Stimulated activated CD4-positive, alpha-beta T cell treated with anti-CD3 and anti-CD28 coated beads, Interleukin-2, amount 100 ng/mL, for 4 hours (primary cell): Measurements from ENCODE around the gene CLNS1A.
"Not testable (repeated sequence)": the region's sequence is repeated elsewhere in the genome, so short reads cannot be mapped to it uniquely, and the experiment has no call there.

ENCODE experiments used
- DNase-seq: peaks from one replicate; pipeline ENCODE4 v3.0.0-alpha.2; 2020; ENCODE audit warnings: low read depth

CLNS1A gene, protein sequence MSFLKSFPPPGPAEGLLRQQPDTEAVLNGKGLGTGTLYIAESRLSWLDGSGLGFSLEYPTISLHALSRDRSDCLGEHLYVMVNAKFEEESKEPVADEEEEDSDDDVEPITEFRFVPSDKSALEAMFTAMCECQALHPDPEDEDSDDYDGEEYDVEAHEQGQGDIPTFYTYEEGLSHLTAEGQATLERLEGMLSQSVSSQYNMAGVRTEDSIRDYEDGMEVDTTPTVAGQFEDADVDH

DNA sequence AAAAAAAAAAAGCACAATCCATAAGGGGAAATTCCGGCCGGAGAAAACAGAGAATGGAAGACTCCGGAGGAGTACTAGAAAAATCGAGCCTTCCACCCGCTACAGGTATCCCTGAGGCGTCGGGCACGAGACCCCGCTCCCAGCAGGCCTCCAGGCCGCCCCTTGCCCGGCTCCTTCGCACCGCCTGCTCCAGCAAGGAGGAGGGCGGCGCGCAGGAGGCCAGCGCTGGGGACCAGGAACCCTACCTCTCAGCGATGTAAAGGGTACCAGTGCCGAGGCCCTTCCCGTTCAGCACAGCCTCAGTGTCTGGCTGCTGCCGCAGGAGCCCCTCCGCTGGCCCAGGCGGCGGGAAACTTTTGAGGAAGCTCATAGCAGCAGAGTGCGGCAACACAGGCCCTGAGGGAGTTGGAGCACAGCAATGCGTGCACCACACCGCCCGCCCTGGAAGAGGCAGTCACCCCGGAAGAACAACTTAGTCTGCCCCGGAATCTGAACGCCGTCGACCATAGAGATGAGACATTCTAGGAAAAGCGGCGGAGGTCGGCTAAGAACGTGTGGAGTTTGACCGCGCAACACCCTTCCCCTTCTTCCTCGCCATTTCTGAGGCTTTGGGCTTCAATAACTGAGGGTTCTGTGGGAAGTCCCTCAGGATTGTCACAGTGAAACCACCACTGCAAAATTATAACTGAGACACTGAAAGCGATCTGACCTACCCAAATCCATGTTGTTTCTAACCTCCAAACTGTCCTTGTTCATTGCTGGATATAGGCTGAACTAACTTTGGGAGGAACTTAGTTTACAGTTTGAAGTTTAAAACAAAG is at the start of gene CLNS1A:
Gene CLNS1A (minus strand): TSS at position 450 of the 821 bp plus-strand sequence. CDS start 80 bp downstream, at position 370.
- peak; percentile 70 for DNase-seq

DNA sequence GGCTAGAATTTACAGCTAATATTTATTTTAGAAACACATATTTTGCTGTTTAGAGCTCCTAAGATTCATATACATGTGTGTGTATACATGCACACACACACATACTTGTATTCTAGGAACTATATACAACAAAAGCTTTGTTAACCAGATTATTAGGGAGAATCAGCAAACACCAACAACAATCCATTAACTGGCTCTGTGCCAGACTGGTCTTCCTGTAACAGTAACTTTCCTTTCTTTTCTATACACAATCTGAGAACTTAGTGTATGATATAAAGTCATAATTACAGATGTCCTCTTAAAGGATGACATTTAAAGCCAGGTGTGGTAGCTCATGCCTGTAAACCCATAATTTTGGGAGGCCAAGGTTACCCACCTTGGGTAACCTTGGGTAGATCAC is 49.5 kb upstream of the CLNS1A start:
- no peak for DNase-seq

DNA sequence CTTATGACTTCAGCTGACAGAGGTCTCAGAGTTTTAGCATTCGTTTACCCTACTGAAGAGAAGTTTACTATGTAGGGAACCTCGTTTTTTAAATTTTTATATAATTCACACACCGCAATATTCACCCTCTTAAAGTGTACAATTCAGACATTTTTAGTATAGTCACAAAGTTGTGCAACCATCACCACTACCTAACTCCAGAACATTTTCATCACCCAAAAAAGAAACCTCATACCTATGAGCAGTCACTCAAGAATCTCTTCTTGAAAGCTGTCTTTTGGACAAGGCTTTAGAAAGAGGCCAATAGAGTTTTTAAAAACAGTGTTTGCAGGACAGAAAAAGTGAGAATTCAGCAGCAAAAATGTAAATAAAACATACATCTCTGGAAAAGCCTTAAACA is 39.5 kb upstream of the CLNS1A start:
- DNase-seq: no peak

DNA sequence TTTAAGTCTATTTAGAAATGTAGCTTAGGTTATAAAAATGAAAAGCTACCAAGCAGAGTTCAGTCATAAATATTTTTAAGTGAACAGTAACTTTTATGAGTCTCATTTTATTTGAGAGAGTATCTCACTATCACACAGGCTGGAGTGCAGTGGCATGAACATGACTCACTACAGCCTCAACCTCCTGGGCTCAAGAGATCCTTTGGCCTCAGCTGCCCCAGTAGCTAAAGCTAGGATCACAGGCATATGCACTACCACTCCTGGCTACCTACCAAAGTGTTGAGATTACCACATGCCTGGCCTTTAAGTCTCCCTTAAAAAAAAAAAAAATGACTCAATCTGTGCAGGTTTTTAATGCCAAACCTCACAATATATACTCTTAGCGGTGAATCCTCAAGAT is 34.7 kb upstream of the CLNS1A start:
- no peak for DNase-seq

DNA sequence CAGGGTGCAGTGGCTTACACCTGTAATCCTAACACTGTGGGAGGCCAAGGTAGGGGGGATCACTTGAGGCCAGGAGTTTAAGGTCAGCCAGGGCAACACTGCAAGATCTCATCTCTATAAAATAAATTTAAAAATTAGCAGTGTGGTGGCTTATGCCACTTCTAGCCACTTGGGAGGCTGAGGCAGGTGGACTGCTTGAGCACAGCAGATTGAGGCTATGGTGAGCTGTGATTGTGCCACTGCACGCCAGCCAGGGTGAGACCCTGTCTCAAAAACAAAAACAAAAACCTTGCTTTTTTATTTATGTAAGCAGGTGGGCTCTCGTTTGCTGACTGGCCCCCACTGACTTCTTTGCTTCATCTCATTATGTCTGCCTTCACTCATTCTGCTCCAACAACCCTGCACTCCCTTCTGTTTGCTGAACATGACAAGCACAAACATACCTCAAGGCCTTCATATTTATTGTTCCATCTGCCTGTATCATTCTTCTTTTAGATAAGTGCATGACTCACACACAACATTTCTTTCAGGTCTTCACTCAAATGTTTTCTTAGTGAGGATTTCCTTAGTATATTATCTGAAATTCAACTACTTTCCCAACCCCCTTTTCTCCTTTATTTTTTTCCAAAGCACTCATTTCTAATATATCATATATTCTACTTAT is 32.4 kb upstream of the CLNS1A start:
- DNase-seq: no peak

DNA sequence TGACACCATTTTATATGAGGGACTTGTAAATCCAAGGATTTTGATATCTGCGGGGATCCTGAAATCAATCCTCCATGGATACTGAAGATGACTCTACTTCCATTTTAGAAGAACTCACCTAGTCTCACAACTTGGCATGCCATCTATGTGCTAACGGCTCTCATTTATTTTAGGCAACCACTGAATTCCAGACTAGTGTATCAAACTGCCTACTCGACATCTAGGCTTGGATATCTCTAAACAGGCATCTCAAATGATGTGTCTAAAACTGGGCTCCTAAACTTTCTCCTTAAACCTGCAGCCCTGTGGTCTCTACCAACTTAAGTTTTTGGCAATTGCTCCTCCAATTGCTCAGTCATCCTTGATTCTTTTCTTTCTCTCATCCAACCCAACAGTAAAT is 31.2 kb upstream of the CLNS1A start:
- no peak for DNase-seq

DNA sequence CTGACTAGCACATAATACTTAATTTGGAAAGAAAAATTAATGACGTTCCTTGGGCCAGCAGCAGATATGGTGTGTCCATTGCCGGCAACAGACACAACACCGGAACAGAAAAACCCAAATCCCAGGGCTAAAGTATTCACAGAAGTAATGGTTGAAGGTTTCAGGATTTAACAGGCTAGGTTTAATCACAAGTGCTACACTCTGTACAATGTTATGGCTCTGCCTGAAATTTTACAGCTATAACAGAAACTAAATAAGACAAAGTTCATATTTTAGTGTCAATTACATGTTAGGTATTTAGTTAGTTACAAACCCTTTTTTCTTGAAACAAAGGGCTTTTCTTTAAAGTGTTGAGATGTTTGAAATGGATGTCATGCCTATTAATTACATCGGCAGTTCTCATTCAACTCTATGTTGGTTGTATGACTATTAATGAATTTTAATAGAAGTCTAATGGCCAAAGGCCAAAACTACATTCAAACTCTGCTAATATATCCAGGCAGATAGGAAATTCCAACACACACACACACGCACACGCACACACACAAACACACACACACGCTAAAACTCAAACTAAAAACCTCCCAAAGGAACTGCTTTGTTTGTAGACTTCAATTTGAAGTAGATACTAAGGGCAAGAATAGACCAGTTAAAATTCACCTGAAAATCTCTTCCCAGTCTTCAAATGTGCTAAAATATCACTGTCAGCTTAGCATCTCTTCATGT is 27.8 kb upstream of the CLNS1A start:
- DNase-seq: no peak

DNA sequence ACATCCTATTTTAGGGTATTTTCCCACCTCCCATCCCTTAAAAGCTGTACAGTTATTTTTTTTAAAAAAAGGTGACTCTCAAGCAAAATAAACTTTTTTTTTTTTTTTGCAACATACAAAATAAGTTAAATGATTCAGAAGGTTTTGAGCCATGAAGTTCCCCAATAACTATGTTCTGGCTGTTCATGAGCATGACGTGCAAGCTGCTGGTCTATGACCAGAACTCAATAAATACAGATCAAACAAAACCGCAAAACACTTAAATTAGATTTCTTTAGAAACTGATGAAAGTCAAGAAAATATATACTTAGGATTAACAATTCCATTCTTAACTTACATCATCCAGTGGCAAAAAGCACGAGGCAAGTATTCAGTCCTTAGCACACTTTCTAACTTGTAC is 24.1 kb upstream of the CLNS1A start:
- DNase-seq: no peak

DNA sequence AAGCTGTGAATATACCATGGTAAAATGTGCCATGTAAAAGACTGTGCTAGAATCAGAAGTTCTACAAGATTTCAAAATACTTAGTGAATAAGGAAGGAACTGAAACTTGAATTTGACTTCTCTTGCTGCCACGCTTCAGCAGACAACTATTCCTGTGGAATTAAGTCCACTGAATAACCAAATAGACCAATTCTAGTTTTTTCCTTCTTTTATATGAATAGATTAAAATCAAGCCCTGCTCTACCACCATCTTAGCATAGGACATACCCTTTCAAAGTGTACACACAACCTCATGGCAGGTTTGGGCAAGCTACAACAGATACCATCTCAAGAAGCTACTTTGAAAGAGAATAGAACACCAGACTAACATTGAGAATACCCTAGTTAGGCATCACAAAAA is 23.4 kb upstream of the CLNS1A start:
- DNase-seq: no peak

DNA sequence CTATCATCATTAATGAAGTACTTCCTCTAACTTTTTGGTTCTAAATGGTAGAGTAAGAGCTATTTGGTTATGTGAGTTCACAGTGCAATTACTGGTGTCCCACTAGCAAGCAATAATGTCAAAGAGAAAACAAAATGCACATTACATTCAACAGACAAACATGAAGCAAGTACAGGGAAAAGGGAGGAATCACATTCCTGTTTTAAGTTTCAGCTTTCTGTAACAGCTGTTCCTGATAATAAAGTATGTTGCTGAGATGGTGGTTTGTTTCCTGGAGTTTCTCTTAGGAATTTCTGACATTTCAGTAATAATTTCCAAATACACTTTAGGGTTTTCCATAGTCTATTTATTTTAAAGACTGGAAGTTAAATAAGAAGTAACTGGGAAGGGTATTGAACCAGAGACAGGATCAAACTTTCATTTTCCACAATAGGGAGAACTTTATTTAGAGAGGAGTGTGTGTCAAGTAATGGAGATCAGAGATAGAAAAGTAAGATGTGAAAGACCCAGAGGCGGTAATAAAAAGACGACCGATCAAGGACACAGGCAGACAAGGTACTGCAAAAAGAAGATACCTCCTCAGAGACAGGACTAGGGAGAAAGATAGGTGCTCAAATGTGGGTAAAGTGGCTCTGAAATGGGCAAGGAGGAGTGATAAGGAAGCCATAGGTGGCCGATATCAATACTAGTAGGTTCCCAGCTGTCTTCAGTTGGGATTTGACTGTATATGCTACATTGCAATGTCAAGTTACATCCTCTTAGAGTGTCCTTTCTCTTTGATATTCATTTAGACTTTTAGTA is 20.8 kb upstream of the CLNS1A start:
- no peak for DNase-seq

DNA sequence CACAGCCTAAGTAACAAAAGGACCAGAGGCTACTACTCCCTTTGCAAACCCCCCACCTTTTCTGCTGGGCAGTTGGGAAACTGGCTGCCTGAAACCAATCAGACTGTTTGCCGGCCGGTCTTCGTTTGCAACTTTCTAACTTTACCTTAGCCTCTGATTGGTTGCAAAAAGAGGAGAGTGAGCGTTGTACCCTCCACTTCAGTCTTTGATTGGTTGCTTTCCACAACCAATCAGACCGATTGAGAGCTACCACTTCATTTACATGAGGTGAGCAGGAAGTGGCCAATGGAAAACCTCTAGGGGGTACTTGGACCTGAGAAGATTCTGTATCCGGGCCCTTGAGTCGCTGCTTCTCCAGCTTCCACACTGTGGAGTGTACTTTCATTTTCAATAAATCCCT is 18.8 kb upstream of the CLNS1A start:
- no peak for DNase-seq

DNA sequence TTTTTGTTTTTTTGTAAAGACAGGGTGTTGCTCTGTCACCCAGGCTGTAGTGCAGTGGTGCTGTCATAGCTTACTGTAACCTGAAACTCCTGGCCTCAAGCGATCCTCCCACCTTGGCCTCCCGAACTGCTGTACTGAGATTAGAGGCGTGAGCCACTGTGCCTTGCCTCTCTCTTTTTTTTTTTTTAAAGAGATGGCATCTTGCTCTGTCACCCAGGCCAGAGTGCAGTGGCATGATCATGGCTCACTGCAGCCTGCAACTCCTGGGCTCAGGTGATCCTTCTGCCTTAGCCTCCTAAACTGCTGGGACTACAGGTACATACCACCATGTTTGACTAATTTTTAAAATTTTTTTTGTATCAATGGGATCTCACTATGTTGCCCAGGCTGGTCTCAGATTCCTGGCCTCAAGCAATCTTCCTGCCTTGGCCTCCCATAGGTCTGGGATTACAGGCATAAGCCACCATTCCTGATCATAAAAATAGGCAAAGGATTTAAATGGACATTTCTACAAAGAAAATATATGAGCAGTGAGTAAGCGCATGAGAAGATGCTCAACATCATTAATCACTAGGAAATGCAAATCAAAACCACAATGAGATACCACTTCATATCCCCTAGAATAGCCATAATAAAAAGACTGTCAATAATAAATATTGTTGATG is 17.3 kb upstream of the CLNS1A start:
- DNase-seq: no peak

DNA sequence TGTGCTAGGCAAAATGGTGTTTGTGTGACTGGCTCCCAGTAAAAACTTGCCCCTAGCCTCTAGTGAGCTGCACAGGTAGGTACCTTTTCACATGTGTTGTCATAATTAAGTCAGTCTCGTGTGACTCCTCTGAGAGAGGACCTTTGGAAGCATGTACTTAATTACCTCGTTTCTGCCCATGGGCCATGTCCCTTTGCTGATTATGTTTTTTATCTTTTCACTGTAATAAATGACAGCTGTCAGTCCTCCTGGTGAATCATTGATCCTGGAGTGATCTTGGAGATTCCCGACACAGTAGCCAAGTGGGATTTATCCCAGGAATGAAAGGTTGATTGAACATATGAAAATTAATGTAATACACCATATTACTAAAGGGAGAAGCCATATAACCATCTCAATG is 12.5 kb upstream of the CLNS1A start:
- no peak for DNase-seq

DNA sequence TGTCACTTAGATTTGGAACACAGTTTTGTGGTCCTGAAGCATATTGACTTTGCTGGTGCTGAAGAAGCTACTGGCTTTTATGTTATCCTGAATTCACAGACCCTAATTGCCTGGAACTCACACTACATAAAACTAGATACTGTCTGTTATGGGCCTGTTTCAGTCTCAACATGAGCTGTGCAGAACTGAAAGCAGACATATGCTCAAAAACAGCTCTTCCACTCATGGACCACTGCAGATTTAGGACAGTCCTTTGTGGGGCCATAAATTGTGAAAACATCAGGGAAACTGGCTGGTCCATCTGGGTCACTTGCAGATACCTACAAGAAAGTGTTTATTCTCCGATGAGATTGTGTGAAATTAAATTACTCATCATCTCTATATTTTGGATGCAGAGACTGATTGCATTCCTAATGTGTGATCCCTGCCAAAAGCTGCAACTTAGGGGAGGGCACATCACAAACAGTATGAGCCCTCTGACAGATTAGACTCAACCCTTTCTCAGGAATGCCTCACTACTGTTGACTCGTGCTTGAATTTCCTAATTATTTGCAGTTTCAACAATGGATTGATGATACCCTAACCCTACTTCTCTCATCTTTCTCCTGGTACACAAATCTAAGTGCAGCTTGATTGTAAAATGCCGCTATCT is 10.2 kb upstream of the CLNS1A start:
- DNase-seq: no peak

DNA sequence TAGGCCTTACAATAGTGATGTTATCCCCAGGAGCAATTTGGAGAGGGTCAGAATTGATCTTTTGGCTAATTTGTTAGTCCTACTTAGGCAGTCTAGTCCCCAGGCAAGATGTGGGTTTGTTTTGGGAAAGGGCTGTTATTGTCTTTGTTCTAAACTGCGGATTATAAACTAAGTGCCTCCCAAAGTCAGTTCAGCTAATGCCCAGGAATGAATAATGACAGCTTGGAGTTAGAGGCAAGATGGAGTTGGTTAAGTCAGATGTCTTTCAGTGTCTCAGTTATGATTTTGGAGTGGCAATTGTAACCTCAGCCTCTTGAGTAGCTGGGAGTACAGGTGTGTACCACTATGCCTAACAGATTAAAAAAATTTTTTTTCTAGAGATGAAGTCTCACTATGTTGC is 7.3 kb upstream of the CLNS1A start:
- no peak for DNase-seq

DNA sequence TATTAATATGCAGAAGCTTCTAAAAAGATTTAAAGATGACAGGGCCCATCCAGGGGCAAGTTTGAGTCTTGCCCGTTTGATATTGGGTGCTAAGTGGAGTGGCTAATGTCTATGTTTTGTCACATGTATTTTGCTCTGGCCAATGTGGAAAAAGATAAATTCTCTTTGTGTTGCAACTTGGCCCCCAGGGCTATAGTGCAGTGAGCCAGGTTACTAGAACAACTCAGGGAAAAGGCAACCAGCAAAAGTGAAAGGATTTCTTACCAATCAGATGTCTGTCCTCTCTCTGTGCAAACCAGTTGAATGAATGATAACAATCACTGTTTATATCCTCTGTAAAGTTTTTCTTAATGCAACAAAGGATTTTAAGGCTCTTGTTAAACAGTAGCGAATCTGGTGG is 4.6 kb upstream of the CLNS1A start:
- no peak for DNase-seq

DNA sequence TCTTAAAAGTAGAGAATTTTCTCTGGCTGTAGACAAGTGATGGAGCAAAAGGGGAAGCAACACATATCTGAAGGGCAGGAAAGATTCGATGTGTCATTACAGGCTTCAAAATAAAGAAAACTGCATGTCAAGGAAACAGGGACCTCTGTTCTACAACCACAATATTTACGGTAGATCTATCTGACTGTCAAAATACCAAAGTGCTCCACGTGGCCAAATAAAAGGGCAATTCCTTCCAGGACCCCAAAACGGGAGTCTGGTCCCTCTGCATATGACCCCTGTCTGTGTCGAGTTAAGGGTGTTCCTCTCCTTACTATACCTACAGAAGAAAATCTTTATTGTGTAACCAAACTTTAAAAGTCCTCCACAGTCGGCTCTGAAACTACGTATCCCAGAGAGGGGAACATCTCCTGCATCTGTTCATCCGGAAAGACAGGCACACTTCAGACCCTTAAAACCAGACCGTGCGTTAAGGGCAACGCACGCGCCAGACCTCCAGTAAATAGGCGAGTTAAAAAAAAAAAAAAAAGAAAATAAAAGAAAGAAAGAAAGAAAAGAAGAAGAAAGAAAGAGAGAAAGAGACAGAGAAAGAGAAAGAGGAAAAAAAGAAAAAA is 756 bp downstream of the CLNS1A start:
- DNase-seq: no peak

DNA sequence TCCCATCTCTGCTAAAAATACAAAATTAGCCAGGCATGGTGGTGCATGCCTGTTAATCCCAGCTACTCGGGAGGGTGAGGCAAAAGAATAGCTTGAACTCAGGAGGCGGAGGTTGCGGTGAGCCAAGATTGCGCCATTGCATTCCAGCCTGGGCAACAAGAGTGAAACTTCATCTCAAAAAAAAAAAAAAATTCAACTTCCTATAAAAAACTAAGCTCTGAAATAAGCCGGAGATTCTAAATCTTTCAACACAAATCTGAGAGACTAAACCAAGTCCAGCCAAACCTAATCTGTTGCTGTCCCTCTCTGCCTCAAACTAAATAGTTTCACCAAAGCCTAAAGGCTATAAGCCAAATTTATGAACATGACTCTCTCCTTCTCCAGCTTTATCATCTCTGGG is 3.7 kb downstream of the CLNS1A start:
- DNase-seq: not testable (repeated sequence)

DNA sequence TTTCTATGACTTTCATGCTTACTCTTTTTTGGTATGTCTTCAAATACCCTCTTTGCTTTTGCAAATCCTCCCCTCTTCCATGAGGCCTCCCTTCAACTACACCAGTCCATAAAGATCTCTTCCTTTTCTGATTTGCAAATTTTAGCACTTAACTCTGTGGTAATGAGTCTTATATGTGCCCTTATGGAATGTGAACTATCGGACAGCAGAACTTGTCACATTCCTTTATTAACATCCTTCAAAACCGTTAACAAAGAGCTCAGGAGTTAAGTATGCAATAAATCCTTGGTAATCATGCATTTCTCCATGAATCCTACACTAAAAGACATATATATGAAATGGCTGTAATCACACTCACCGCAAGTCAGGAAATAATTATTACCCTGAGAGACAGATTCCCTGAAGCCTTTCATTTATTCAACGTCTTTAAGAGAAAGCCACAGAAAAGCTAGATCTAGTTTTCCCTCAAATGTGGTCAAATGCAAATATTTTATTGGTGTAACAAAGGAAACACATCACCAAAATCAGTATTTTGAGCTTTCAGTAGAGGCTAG is 7.4 kb downstream of the CLNS1A start:
- DNase-seq: no peak
